ENCODE measurements around the gene ST3GAL3. TPM values are rescaled to one million over a fixed set of nuclear protein-coding genes. Genes with fewer than 3 reads are reported as not detected.

Gene ST3GAL3
- total RNA-seq, 4 donors from 2014 or later, result 30.2 to 41.4 (median 33.2) TPM

GRCh38 chr1:43924516-43924915 is 217.2 kb downstream of the ST3GAL3 start:
- peaks cover 0 to 60% of the 10 kb centered on the region in 2 donors for H3K36me3 ChIP-seq
- ATAC-seq, result no peak
- H3K9me3 ChIP-seq, result no peaks in the 10 kb centered on the region
- whole genome bisulfite sequencing, 2 donors (ENCODE audit: low coverage in 1 of 2), result 73 to 86% methylated on average over 4 of the region's 4 CpGs
- no peaks in the 10 kb centered on the region for H3K27me3 ChIP-seq
- no peak for TF ChIP-seq EP300 (IDR thresholded peaks at IDR 0.05)
- TF ChIP-seq CTCF (IDR thresholded peaks at IDR 0.05), result no peak
- TF ChIP-seq POLR2AphosphoS5 (IDR thresholded peaks at IDR 0.05), result no peak
- TF ChIP-seq POLR2A (IDR thresholded peaks at IDR 0.05), result no peak
- no peaks in the 10 kb centered on the region for H3K4me1 ChIP-seq
- no peak overlapping the region for H3K4me3 ChIP-seq
- no peak overlapping the region for H3K27ac ChIP-seq

GRCh38 chr1:43925846-43926245 is 218.5 kb downstream of the ST3GAL3 start:
- Histone ChIP-seq H3K27me3 (no peaks in the 10 kb centered on the region), H3K4me1 (no peaks in the 10 kb centered on the region), H3K27ac (no peak overlapping the region), H3K4me3 (no peak overlapping the region), H3K9me3 (no peaks in the 10 kb centered on the region), H3K36me3 (peaks cover 0 to 61% of the 10 kb centered on the region in 2 donors)
- WGBS, 2 donors (ENCODE audit: low coverage in 1 of 2), result 92 to 96% methylated on average over 5 to 8 of the region's 9 CpGs
- TF ChIP-seq EP300 (IDR thresholded peaks at IDR 0.05), result no peak
- no peak for TF ChIP-seq POLR2AphosphoS5 (IDR thresholded peaks at IDR 0.05)
- no peak for TF ChIP-seq CTCF (IDR thresholded peaks at IDR 0.05)
- no peak for TF ChIP-seq POLR2A (IDR thresholded peaks at IDR 0.05)
- ATAC-seq, result no peak

- WGBS, 2 donors (ENCODE audit: low coverage in 1 of 2), result 76 to 94% methylated on average over 3 to 5 of the region's 10 CpGs
- Histone ChIP-seq H3K27ac (no peak overlapping the region), H3K36me3 (peaks cover 0 to 32% of the 10 kb centered on the region in 2 donors), H3K27me3 (peaks cover 12% of the 10 kb centered on the region), H3K9me3 (no peaks in the 10 kb centered on the region), H3K4me1 (peaks cover 0 to 27% (median 11%) of the 10 kb centered on the region in 3 donors), H3K4me3 (no peak overlapping the region)
- ATAC-seq, result no peak
- TF ChIP-seq POLR2AphosphoS5 (IDR thresholded peaks at IDR 0.05) (no peak), EP300 (IDR thresholded peaks at IDR 0.05) (no peak)
These were observed 223.0 kb downstream of the ST3GAL3 start for GRCh38 chr1:43930168-43930948.

GRCh38 chr1:43930949-43931275 is 223.6 kb downstream of the ST3GAL3 start:
- Histone ChIP-seq H3K4me1 (peaks cover 0 to 33% (median 14%) of the 10 kb centered on the region in 3 donors), H3K9me3 (no peaks in the 10 kb centered on the region), H3K4me3 (no peak overlapping the region), H3K27ac (no peak overlapping the region), H3K36me3 (peaks cover 0 to 26% of the 10 kb centered on the region in 2 donors), H3K27me3 (peaks cover 12% of the 10 kb centered on the region)
- ATAC-seq, result no peak
- TF ChIP-seq POLR2A (IDR thresholded peaks at IDR 0.05), result no peak
- TF ChIP-seq EP300 (IDR thresholded peaks at IDR 0.05), result no peak
- no peak for TF ChIP-seq POLR2AphosphoS5 (IDR thresholded peaks at IDR 0.05)
- TF ChIP-seq CTCF (IDR thresholded peaks at IDR 0.05), result no peak
- WGBS, 2 donors (ENCODE audit: low coverage in 1 of 2), result no CpG with 5 or more reads among the region's 4 CpGs

GRCh38 chr1:43931711-43932660 is 224.7 kb downstream of the ST3GAL3 start:
- H3K27me3 ChIP-seq, result peaks cover 12% of the 10 kb centered on the region
- no peak overlapping the region for H3K4me3 ChIP-seq
- peaks cover 0 to 42% (median 20%) of the 10 kb centered on the region in 3 donors for H3K4me1 ChIP-seq
- no peak for TF ChIP-seq CTCF (IDR thresholded peaks at IDR 0.05)
- TF ChIP-seq EP300 (IDR thresholded peaks at IDR 0.05), result no peak
- peaks cover 0 to 18% of the 10 kb centered on the region in 2 donors for H3K36me3 ChIP-seq
- ATAC-seq, result no peak
- no peak overlapping the region for H3K27ac ChIP-seq
- WGBS, 2 donors (ENCODE audit: low coverage in 1 of 2), result 90 to 96% methylated on average over 5 of the region's 13 CpGs
- H3K9me3 ChIP-seq, result no peaks in the 10 kb centered on the region
